Astrocyte of the spinal cord (primary cell): ENCODE data around the gene EMC10.

Experiments used
- DNase-seq: peaks from one replicate; pipeline ENCODE4 v3.0.0; 2011; ENCODE audit warnings: low read depth, low spot score
- H3K4me3 ChIP-seq: 2 replicates; pipeline ENCODE4 v1.5.1; 2011; ENCODE audit warnings: low read depth, mild to moderate bottlenecking, low read length, moderate library complexity
- in situ Hi-C: cut with HindIII; loops from 2 replicates; pipeline ENCODE4 v1.10.0; 2017; ENCODE audit warnings: low sequenced_read_pairs
- TF ChIP-seq, protein P1 (sequence below): IDR thresholded peaks from 2 replicates; pipeline ENCODE4 v1.5.1; 2012; ENCODE audit warnings: low read depth, mild to moderate bottlenecking, low read length, inconsistent platforms

Gene EMC10

GRCh38 chr19:50485284-50485955 is 9.1 kb downstream of the EMC10 start:
- DNase-seq: no peak
- in situ Hi-C loops: no loop called here
- no peak overlapping the region for H3K4me3 ChIP-seq
- TF ChIP-seq, protein P1, sequence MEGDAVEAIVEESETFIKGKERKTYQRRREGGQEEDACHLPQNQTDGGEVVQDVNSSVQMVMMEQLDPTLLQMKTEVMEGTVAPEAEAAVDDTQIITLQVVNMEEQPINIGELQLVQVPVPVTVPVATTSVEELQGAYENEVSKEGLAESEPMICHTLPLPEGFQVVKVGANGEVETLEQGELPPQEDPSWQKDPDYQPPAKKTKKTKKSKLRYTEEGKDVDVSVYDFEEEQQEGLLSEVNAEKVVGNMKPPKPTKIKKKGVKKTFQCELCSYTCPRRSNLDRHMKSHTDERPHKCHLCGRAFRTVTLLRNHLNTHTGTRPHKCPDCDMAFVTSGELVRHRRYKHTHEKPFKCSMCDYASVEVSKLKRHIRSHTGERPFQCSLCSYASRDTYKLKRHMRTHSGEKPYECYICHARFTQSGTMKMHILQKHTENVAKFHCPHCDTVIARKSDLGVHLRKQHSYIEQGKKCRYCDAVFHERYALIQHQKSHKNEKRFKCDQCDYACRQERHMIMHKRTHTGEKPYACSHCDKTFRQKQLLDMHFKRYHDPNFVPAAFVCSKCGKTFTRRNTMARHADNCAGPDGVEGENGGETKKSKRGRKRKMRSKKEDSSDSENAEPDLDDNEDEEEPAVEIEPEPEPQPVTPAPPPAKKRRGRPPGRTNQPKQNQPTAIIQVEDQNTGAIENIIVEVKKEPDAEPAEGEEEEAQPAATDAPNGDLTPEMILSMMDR: no peak

DNA sequence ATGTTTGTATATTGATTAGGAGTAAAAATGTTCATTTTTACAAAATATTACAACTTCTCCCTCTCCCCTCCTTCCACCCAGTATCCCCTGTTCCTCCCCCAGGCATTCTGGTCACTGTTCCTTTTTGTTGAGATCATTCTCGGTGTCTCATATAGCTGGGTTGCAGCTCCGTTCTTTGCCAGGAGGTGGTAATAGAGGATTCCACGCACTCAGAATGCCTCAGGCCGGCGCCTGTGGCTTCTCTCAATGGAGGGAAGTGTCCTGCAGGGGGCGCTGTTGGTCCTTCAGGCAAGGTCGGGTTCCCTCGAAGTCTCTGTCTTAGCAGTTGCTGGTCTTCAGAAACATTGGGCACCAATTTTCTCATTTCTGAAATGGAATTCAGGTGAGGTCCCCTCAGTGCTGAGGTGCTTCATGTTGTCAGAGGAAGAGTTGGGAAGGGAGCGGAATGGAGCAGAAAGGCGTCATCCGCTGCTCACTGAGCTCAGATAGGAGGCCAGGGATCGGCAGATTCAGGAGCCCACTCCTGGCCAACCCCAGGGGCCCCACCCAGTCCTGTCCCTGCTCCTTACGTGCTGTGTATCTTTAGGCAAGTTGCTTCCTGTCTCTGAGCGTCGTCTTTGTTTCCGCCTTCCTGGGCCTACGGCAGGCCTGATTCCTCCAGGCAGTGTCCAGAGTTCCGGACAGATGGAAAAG is 10.7 kb downstream of the EMC10 start:
- in situ Hi-C loops: no loop called here
- TF ChIP-seq, protein P1: peak; percentile 61
- peak; percentile 39 for DNase-seq
- no peak overlapping the region for H3K4me3 ChIP-seq

- in situ Hi-C loops: no loop called here
- H3K4me3 ChIP-seq: no peak overlapping the region
- no peak for DNase-seq
- TF ChIP-seq, protein P1: no peak
Measured at GRCh38 chr19:50488389-50489194, 12.3 kb downstream of the EMC10 start.

- DNase-seq: no peak
- TF ChIP-seq, protein P1: no peak
- in situ Hi-C loops: no loop called here
- no peak overlapping the region for H3K4me3 ChIP-seq
Measured at GRCh38 chr19:50489461-50490011, 13.2 kb downstream of the EMC10 start.

- TF ChIP-seq, protein P1: no peak
- DNase-seq: no peak
- in situ Hi-C loops: no loop called here
- no peak overlapping the region for H3K4me3 ChIP-seq
Measured at GRCh38 chr19:50490411-50490811, 14.1 kb downstream of the EMC10 start.

DNA sequence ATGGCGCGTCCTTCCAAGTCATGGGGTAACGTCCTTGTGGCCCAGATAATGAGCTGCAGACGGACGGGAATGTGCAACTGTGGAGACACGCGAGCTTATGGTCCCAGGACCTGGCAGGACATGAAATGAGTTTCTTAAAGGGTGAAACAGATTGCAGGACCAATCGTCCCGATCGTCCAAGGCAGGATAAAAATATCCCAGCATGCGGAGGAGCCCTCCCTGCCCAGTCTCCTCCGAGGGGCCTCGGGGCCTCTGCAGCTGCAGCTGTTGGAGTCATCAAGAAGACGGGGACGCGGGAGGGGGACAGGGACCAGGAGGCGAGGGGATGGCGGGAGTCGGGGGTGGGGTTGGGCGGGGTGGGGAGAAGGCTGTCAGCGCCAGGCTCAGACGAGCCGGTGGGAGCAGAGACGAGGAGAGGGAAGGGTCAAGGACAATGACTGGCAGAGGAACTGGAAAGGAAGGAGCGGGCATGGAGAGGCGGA is 14.7 kb downstream of the EMC10 start:
- H3K4me3 ChIP-seq: no peak overlapping the region
- no peak for DNase-seq
- TF ChIP-seq, protein P1: no peak
- in situ Hi-C loops: no loop called here
